SK-N-SH (cell line): Measurements from ENCODE around the gene TAOK1.

Experiments
- EZH2phosphoT487 ChIP-seq: fragments of 200-600 bp; sonication (generic); IDR thresholded peaks from 2 replicates; pipeline ENCODE4 v1.6.1; 2017; ENCODE audit warnings: low read depth, mixed run types, mild to moderate bottlenecking, antibody characterized with exemption, moderate library complexity, borderline replicate concordance
- GATA2 ChIP-seq: sonication (generic); formaldehyde crosslinking; IDR thresholded peaks from 2 replicates; pipeline ENCODE4 v1.5.0; 2020; ENCODE audit warnings: mild to moderate bottlenecking, missing genetic modification reagents
- JUND ChIP-seq: IDR thresholded peaks from 2 replicates; pipeline ENCODE4 v1.4.0; 2012
- POLR2AphosphoS5 ChIP-seq: IDR thresholded peaks from 2 replicates; pipeline ENCODE4 v1.6.1; 2012; ENCODE audit warnings: low read depth, low read length
- RFX5 ChIP-seq: IDR thresholded peaks from 2 replicates; pipeline ENCODE4 v1.6.1; 2012; ENCODE audit warnings: mild to moderate bottlenecking, improper control_type of control experiment, low read length
- SIN3A ChIP-seq: IDR thresholded peaks from 2 replicates; pipeline ENCODE4 v1.6.1; 2012; ENCODE audit warnings: low read depth, mild to moderate bottlenecking, low read length, moderate library complexity, borderline replicate concordance
- YY1 ChIP-seq: IDR thresholded peaks from 2 replicates; pipeline ENCODE4 v1.4.0; 2012; ENCODE audit warnings: low read depth, mild to moderate bottlenecking
- TF ChIP-seq, protein P1 (sequence below): fragments of 200-600 bp; sonication (generic); IDR thresholded peaks from 2 replicates; pipeline ENCODE4 v1.6.1; 2017; ENCODE audit warnings: antibody characterized with exemption, mild to moderate bottlenecking, moderate library complexity
- TF ChIP-seq, protein P2 (sequence below): IDR thresholded peaks from 2 replicates; pipeline ENCODE4 v1.4.0; 2012; ENCODE audit warnings: low read depth
- TF ChIP-seq, protein P3 (sequence below): IDR thresholded peaks from 2 replicates; pipeline ENCODE4 v1.6.1; 2012; ENCODE audit warnings: mild to moderate bottlenecking, low read depth, low read length, moderate library complexity
- TF ChIP-seq, protein P4 (sequence below): IDR thresholded peaks from 2 replicates; pipeline ENCODE4 v1.4.0; 2012; ENCODE audit warnings: low read depth, borderline replicate concordance

DNA sequence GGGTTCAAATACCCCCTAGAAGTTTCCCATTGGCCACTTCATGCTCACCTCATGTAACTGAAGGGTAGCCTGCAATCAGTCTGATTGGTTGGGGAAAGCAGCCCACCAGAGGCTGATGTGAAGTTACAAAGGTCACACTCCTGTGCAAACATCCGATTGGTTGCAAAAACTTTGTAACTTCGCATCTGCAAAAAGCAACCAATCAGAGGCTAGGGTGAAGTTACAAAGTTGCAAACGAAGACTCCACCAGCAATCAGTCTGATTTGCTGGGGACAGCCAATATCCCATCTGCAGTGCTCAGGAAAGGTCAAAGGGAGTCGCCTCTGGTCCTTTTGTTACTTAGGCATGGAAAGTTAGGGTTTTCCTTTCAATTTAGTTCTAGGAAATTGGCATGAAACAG, 40.1 kb downstream of the TAOK1 start:
- TF ChIP-seq POLR2AphosphoS5 (no peak), SIN3A (no peak), GATA2 (CRISPR knock-in tag) (no peak), RFX5 (no peak), EZH2phosphoT487 (no peak), YY1 (no peak), JUND (no peak)
- TF ChIP-seq, protein P1, sequence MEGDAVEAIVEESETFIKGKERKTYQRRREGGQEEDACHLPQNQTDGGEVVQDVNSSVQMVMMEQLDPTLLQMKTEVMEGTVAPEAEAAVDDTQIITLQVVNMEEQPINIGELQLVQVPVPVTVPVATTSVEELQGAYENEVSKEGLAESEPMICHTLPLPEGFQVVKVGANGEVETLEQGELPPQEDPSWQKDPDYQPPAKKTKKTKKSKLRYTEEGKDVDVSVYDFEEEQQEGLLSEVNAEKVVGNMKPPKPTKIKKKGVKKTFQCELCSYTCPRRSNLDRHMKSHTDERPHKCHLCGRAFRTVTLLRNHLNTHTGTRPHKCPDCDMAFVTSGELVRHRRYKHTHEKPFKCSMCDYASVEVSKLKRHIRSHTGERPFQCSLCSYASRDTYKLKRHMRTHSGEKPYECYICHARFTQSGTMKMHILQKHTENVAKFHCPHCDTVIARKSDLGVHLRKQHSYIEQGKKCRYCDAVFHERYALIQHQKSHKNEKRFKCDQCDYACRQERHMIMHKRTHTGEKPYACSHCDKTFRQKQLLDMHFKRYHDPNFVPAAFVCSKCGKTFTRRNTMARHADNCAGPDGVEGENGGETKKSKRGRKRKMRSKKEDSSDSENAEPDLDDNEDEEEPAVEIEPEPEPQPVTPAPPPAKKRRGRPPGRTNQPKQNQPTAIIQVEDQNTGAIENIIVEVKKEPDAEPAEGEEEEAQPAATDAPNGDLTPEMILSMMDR = no peak
- TF ChIP-seq, protein P2, sequence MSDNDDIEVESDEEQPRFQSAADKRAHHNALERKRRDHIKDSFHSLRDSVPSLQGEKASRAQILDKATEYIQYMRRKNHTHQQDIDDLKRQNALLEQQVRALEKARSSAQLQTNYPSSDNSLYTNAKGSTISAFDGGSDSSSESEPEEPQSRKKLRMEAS = no peak
- TF ChIP-seq, protein P3, sequence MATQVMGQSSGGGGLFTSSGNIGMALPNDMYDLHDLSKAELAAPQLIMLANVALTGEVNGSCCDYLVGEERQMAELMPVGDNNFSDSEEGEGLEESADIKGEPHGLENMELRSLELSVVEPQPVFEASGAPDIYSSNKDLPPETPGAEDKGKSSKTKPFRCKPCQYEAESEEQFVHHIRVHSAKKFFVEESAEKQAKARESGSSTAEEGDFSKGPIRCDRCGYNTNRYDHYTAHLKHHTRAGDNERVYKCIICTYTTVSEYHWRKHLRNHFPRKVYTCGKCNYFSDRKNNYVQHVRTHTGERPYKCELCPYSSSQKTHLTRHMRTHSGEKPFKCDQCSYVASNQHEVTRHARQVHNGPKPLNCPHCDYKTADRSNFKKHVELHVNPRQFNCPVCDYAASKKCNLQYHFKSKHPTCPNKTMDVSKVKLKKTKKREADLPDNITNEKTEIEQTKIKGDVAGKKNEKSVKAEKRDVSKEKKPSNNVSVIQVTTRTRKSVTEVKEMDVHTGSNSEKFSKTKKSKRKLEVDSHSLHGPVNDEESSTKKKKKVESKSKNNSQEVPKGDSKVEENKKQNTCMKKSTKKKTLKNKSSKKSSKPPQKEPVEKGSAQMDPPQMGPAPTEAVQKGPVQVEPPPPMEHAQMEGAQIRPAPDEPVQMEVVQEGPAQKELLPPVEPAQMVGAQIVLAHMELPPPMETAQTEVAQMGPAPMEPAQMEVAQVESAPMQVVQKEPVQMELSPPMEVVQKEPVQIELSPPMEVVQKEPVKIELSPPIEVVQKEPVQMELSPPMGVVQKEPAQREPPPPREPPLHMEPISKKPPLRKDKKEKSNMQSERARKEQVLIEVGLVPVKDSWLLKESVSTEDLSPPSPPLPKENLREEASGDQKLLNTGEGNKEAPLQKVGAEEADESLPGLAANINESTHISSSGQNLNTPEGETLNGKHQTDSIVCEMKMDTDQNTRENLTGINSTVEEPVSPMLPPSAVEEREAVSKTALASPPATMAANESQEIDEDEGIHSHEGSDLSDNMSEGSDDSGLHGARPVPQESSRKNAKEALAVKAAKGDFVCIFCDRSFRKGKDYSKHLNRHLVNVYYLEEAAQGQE = no peak
- TF ChIP-seq, protein P4, sequence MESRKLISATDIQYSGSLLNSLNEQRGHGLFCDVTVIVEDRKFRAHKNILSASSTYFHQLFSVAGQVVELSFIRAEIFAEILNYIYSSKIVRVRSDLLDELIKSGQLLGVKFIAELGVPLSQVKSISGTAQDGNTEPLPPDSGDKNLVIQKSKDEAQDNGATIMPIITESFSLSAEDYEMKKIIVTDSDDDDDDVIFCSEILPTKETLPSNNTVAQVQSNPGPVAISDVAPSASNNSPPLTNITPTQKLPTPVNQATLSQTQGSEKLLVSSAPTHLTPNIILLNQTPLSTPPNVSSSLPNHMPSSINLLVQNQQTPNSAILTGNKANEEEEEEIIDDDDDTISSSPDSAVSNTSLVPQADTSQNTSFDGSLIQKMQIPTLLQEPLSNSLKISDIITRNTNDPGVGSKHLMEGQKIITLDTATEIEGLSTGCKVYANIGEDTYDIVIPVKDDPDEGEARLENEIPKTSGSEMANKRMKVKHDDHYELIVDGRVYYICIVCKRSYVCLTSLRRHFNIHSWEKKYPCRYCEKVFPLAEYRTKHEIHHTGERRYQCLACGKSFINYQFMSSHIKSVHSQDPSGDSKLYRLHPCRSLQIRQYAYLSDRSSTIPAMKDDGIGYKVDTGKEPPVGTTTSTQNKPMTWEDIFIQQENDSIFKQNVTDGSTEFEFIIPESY = no peak
